Tibial nerve (tissue), 3 donors: ENCODE data around the gene USP9Y.

Experiments
- CTCF ChIP-seq, 5 experiments: fragments of 200-600 bp in 3 of 5; fragments of 450-650 bp in 2 of 5; sonication (generic) in 3 of 5; IDR thresholded peaks; one replicate each; pipeline ENCODE4 v1.5.1; 2016 to 2019; ENCODE audit warnings: antibody characterized with exemption in 5 of 5, mild to moderate bottlenecking in 3 of 5, moderate library complexity in 2 of 5
- POLR2A ChIP-seq, 2 donors: fragments of 450-650 bp; IDR thresholded peaks; one replicate each; pipeline ENCODE4 v1.6.1; 2017; ENCODE audit warnings: antibody characterized with exemption in 2 of 2, mild to moderate bottlenecking in 2 of 2, moderate library complexity in 2 of 2

GRCh38 chrY:12742725-12743124 lies 41.7 kb downstream of the USP9Y start:
- TF ChIP-seq CTCF (IDR thresholded peaks at IDR 0.05) = no peak
- TF ChIP-seq POLR2A (IDR thresholded peaks at IDR 0.05) = no peak
